IPS-15b (cell line): ENCODE measurements around the gene ERBB4.

Experiments used
- H3K27me3 ChIP-seq: one replicate; pipeline ENCODE4 v1.6.1; 2013; ENCODE audit warnings: low read length; ENCODE audit not compliant: control insufficient read depth, insufficient read depth
- H3K36me3 ChIP-seq: one replicate; pipeline ENCODE4 v1.6.1; 2013; ENCODE audit warnings: low read length; ENCODE audit not compliant: control insufficient read depth, insufficient read depth
- H3K4me1 ChIP-seq: one replicate; pipeline ENCODE4 v1.6.1; 2013; ENCODE audit warnings: mild to moderate bottlenecking, low read length; ENCODE audit not compliant: control insufficient read depth, insufficient read depth
- H3K4me3 ChIP-seq: one replicate; pipeline ENCODE4 v1.5.1; 2013; ENCODE audit warnings: low read depth, low read length
- H3K9ac ChIP-seq: one replicate; pipeline ENCODE4 v1.6.1; 2013; ENCODE audit warnings: low read depth, mild to moderate bottlenecking, low read length
- H3K9me3 ChIP-seq: one replicate; pipeline ENCODE4 v1.6.1; 2013; ENCODE audit warnings: mild to moderate bottlenecking, low read length; ENCODE audit not compliant: control insufficient read depth, insufficient read depth

Gene ERBB4

DNA sequence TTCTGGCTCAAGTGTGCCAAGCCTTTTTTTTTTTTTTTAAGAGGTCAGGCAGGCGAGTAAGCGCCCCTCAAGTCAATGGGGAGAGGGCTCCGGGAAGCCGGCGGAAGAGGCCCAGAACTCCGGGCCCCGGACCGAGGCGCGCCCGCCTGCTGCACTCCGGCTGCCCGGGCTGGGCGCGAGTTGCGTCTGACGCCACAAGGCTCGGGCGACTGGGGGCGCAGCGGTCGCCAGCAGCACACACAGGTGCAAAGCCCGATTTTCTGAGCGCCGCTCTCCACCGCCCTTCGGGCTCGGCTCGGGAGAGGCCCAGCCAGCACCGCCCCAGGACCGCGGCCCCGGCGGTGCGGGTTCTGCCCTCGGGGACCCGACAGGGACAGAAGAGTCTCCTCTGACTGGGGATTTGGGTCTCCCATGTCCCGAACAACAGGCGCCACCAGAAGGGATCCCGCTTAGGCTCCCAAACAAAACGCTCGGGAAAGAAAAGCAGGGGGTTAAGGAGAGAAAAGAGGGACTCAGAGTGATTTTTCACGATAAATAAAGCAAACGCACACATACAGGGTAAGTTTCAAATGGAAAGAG is 787 bp downstream of the ERBB4 start:
- Histone ChIP-seq H3K4me3 (peak overlapping the region; percentile 74), H3K9me3 (no peaks in the 10 kb centered on the region), H3K27me3 (peaks cover 62% of the 10 kb centered on the region), H3K36me3 (no peaks in the 10 kb centered on the region), H3K9ac (no peak overlapping the region), H3K4me1 (peaks cover 8% of the 10 kb centered on the region)

DNA sequence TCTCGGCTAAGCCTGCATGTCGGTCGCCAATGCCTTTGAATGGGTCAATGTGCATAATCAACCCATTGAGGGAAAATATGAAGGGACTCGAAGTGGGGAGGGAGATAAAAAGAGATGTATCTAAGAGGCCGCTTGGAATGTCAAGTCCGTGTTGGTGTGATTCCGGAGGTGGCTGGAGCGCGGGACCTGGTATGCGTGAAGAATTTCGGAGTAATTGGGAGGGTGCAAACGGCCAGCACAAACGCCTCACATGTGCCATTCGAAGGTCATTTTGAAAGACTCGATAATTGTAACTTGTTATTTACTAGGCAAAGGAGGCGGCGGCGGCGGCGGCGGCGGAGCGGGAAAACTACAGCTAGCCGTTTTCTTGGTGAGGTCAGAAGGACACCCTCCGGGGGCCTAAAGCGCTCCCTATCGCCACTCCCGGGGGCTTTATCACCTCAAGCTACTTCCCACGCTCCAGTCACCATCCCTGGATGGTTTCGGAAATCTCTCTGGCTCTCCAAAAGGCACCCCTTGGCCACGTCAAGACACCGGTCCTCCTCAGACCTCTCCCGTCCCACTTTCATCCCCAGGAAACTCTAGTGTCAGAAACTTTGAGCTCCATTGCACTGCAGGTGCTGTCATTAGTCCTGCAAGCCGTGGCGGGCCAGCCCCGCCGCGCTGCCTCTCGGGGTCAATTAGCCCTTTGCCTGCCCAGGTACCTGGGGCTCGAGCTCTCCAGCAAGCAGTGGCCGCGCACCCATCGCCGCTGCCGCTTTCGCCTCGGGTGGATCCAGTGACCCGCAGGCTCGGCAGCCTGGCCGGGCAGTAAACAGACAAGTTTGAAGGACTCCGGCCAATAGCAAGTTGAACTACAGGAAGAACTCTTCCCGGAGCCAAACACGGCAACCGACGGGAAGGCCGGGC is 1.5 kb downstream of the ERBB4 start:
- peaks cover 60% of the 10 kb centered on the region for H3K27me3 ChIP-seq
- H3K36me3 ChIP-seq, result no peaks in the 10 kb centered on the region
- H3K4me3 ChIP-seq, result peak overlapping the region; percentile 74
- no peaks in the 10 kb centered on the region for H3K9me3 ChIP-seq
- peaks cover 8% of the 10 kb centered on the region for H3K4me1 ChIP-seq
- no peak overlapping the region for H3K9ac ChIP-seq

DNA sequence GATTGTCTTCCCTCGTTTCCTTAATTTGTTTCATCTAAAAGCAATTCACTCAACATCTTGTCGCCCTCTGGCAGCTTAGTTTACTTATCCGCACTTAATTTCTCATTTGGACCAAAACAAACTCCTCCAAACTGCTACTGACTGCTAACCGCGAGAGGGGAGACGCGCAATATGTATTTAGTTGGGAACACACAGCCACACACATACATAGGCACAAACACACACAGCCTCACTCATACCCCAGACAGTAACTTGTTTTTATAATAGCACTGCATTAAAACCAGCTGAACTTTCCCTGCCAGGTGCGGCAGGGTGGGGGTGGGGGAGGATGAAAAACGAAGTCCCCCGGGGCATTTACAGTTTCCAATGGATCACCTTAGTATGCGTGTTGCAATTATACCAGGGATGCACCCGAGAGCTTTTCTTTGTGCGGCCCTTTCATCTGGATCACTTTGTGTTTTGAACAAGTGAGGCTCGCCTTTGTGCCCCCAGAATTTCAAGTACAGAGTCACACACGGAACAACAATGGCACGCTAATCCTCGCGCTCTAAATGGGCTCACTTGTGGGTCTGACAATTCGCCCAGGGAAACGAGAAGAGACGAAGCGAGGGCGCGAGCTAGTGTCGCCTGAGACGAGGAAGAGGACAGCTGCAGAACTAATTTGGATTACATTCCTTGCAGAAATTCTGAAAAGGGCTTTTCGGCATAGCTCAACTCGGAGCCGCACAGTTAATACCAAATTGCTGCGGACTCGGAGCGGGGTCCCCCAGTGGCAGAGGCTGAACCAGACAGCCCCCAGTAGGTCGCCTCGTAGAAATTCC is 2.4 kb downstream of the ERBB4 start:
- peaks cover 59% of the 10 kb centered on the region for H3K27me3 ChIP-seq
- no peak overlapping the region for H3K9ac ChIP-seq
- H3K4me1 ChIP-seq, result peaks cover 8% of the 10 kb centered on the region
- no peaks in the 10 kb centered on the region for H3K36me3 ChIP-seq
- H3K9me3 ChIP-seq, result no peaks in the 10 kb centered on the region
- peak overlapping the region; percentile 74 for H3K4me3 ChIP-seq

DNA sequence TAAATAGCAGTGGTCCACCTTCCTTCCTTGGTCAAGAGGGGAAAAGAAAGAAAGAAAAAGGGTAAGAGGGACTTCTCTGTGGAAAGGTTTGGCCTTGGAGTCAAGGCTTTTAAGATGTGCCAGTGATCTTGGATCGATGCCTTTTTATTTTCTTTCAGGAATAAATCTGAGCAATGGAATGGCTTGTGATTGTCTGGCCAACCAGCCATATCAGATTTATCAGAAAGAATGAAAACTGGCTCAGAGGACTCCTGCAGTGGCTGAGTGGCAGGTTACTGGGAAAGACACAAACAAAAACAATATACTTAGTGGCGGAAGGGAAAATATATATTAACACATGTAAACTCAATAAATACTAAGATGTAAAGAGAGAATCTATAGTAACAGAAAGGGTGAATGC is 4.3 kb downstream of the ERBB4 start:
- H3K9me3 ChIP-seq, result no peaks in the 10 kb centered on the region
- peaks cover 6% of the 10 kb centered on the region for H3K4me1 ChIP-seq
- H3K36me3 ChIP-seq, result no peaks in the 10 kb centered on the region
- H3K4me3 ChIP-seq, result no peak overlapping the region
- peaks cover 50% of the 10 kb centered on the region for H3K27me3 ChIP-seq
- no peak overlapping the region for H3K9ac ChIP-seq

DNA sequence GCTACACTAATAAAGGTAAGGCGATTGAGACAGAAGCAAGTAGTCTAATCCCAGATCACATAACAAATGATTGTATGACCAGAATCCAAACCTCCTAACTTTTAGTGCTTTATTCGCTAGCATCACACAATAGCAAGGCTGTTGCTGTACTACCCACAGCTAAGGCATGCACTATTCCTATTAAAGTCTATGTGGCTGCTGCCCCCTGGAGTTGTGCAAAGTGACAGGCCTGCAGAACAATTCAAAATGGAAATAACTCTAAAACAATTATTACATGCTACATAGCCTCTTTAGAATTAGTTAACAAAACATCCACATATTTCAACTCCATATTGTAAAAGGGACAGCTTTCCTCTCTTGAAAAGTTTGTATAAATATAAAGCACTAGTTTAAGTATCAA is 6.0 kb downstream of the ERBB4 start:
- H3K9ac ChIP-seq, result no peak overlapping the region
- H3K4me3 ChIP-seq, result no peak overlapping the region
- peaks cover 6% of the 10 kb centered on the region for H3K4me1 ChIP-seq
- no peaks in the 10 kb centered on the region for H3K9me3 ChIP-seq
- peaks cover 39% of the 10 kb centered on the region for H3K27me3 ChIP-seq
- no peaks in the 10 kb centered on the region for H3K36me3 ChIP-seq

DNA sequence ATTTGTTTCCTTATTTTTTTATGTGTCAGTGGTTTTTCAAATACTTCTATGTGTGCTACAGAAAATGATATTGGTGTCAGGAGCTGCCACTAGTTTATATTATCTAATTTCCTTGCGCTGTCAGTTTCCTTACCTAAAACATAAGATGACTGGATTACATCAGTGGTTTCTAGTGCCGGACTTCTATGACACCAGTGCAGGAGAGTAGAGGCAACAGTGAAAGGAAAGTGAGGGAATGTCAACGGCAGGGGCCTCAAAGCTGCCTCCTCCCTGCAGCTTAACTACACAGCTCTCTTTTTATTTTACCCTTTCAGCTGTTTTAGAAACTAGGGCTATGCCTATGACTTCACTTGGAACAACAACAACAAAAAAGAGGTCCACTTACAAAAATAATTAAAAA is 6.5 kb downstream of the ERBB4 start:
- H3K9ac ChIP-seq, result no peak overlapping the region
- no peaks in the 10 kb centered on the region for H3K9me3 ChIP-seq
- peaks cover 34% of the 10 kb centered on the region for H3K27me3 ChIP-seq
- no peak overlapping the region for H3K4me3 ChIP-seq
- H3K4me1 ChIP-seq, result peaks cover 6% of the 10 kb centered on the region
- H3K36me3 ChIP-seq, result no peaks in the 10 kb centered on the region

DNA sequence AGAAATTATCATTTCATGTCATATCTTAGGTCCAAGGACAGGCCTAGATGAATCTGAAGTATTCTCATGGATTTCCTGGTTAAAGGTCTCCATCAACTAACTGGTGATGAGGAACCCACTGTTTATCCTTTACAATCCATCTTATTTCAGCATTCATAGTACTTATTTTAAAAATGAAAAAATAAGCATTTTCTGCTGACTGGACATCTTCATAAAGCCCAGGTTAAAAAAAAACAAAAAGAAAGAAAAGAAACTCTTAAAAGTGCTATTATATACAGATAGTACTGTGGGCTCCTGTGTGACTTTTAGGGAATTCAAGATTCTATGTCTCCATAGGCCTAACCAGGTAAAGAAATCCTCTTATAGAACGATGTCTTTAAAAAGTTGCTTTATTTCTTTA is 7.1 kb downstream of the ERBB4 start:
- Histone ChIP-seq H3K4me1 (peaks cover 4% of the 10 kb centered on the region), H3K9me3 (no peaks in the 10 kb centered on the region), H3K4me3 (no peak overlapping the region), H3K36me3 (no peaks in the 10 kb centered on the region), H3K9ac (no peak overlapping the region), H3K27me3 (peaks cover 29% of the 10 kb centered on the region)

DNA sequence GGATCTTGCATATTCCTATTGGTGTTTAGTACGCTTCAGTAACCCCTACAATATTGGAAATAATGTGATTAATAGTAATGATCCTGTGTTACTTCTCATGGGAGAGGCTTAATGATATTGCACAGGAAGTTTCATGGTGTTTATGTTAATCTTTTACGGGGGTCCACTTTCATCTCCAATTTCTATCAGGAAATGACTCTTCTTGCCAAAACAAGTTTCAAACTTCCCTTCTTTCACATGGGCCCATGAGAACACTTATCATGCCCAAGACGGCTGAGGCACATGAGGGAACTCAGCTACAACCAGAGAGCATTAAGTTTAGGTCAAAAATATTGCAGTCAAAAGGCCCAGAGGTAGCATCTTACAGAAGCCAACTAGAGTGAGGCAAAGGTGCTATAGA is 7.6 kb downstream of the ERBB4 start:
- Histone ChIP-seq H3K9me3 (no peaks in the 10 kb centered on the region), H3K4me3 (no peak overlapping the region), H3K27me3 (peaks cover 24% of the 10 kb centered on the region), H3K36me3 (no peaks in the 10 kb centered on the region), H3K9ac (no peak overlapping the region), H3K4me1 (peaks cover 3% of the 10 kb centered on the region)

DNA sequence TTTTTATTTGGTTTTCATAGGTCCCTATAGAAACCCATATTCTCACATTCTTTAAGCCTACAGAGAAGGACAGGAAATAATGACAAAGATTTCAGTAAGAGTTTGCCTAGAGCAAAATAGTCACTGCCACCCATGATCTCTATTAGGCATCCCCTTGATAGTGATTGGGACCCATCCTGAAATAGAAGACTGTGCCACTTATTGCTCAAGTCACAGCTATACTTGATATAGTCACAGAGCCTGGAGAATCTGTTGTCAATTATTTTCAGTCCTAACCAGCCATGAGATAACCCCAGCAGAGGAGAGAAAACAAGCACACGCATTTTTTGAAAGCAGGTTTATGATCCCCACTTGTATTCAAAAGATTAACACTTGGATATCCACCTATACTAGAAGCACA is 8.2 kb downstream of the ERBB4 start:
- Histone ChIP-seq H3K9me3 (no peaks in the 10 kb centered on the region), H3K4me3 (no peak overlapping the region), H3K36me3 (no peaks in the 10 kb centered on the region), H3K9ac (no peak overlapping the region), H3K4me1 (no peaks in the 10 kb centered on the region), H3K27me3 (peaks cover 18% of the 10 kb centered on the region)

DNA sequence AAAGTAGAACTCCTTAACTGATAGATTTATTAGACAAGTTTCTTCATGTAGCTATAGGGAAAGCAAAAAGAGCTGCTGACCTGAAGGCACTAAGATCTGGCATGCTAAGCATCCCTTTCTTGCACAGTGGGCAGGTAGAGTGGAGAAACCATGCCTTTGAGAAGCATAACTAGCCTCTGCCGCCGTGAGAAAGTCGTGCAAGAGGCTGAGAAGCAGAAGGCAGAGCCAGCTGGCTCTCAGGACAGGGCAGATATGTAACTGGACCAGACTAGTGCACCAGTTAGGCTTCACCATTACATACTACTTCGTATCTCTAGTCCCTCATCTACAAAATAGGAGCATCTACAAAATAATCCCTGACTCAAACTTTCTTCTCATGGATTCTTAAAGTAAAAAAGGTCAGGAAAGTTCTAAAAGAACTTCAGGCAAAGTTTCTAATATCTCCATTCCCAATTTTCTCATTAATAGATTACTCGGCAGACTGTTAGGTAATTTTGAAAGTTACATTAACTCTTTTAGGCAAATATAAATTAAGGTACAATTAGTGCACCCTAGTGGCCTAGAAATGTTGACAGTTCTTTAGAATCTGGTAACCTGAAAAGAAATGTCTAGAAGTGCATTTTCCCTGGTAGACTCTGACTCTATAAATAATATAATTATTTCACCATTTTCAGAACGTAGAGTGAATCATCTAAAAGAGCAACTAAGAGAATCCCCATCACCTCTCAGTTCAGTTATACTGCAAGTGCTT is 10.3 kb downstream of the ERBB4 start:
- H3K4me3 ChIP-seq, result no peak overlapping the region
- no peaks in the 10 kb centered on the region for H3K9me3 ChIP-seq
- no peaks in the 10 kb centered on the region for H3K4me1 ChIP-seq
- H3K27me3 ChIP-seq, result no peaks in the 10 kb centered on the region
- no peaks in the 10 kb centered on the region for H3K36me3 ChIP-seq
- no peak overlapping the region for H3K9ac ChIP-seq

DNA sequence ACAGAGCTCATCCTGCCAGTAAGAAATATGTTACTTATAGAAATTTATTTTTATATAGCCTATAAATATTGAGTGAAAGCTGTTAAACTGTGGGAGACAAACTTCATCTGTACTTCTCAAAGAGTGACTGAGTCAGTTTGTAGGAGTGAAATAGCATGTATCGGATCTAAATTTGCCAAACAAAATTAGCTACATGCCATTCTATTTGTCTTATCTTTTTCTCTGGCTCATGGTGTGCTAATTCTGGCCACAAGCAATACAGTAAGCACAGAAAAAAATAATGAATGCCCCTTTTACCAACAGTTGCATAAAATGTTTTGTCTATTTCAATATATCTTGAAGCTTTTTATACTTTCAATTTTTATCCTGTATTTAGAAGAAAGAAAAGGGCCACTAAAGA is 12.5 kb downstream of the ERBB4 start:
- no peaks in the 10 kb centered on the region for H3K4me1 ChIP-seq
- no peaks in the 10 kb centered on the region for H3K9me3 ChIP-seq
- no peak overlapping the region for H3K9ac ChIP-seq
- no peaks in the 10 kb centered on the region for H3K27me3 ChIP-seq
- no peaks in the 10 kb centered on the region for H3K36me3 ChIP-seq
- H3K4me3 ChIP-seq, result no peak overlapping the region
